Measurements from ENCODE around the gene PRSS2.
"Not testable (repeated sequence)": the region's sequence is repeated elsewhere in the genome, so short reads cannot be mapped to it uniquely, and the experiment has no call there.

Gene PRSS2

GRCh38 chr7:142760071-142760642 is 10.6 kb upstream of the PRSS2 start:
- no peak for DNase-seq

GRCh38 chr7:142761606-142762005 is 9.2 kb upstream of the PRSS2 start:
- not testable (repeated sequence) for DNase-seq

GRCh38 chr7:142762104-142762503 is 8.7 kb upstream of the PRSS2 start:
- DNase-seq, result no peak

- DNase-seq, result no peak
These were observed 3.3 kb upstream of the PRSS2 start for GRCh38 chr7:142767451-142767850.

GRCh38 chr7:142767861-142768260 is 2.9 kb upstream of the PRSS2 start:
- no peak for DNase-seq

- DNase-seq, result not testable (repeated sequence)
These were observed 1.9 kb upstream of the PRSS2 start for GRCh38 chr7:142768885-142769284.

- DNase-seq, result no peak
These were observed 568 bp downstream of the PRSS2 start for GRCh38 chr7:142771353-142771723.

- no peak for DNase-seq
These were observed 1.3 kb downstream of the PRSS2 start for GRCh38 chr7:142772051-142772450.

GRCh38 chr7:142772673-142773072 is 1.9 kb downstream of the PRSS2 start:
- no peak for DNase-seq

- DNase-seq, result no peak
These were observed 2.5 kb downstream of the PRSS2 start for GRCh38 chr7:142773230-142773629.

GRCh38 chr7:142773937-142774744 is 3.4 kb downstream of the PRSS2 start:
- DNase-seq, result no peak

- DNase-seq, result no peak
These were observed 4.1 kb downstream of the PRSS2 start for GRCh38 chr7:142774826-142775225.

GRCh38 chr7:142775351-142776115 is 4.8 kb downstream of the PRSS2 start:
- DNase-seq, result not testable (repeated sequence)

- DNase-seq, result no peak
These were observed 5.6 kb downstream of the PRSS2 start for GRCh38 chr7:142776206-142776844.

GRCh38 chr7:142776845-142777225 is 6.1 kb downstream of the PRSS2 start:
- not testable (repeated sequence) for DNase-seq

- DNase-seq, result no peak
These were observed 6.5 kb downstream of the PRSS2 start for GRCh38 chr7:142777318-142777717.

GRCh38 chr7:142782922-142783900 is 12.4 kb downstream of the PRSS2 start:
- DNase-seq, result peak; percentile 50

GRCh38 chr7:142784096-142784495 is 13.3 kb downstream of the PRSS2 start:
- no peak for DNase-seq

- no peak for DNase-seq
These were observed 13.9 kb downstream of the PRSS2 start for GRCh38 chr7:142784716-142785115.

- no peak for DNase-seq
These were observed 15.1 kb downstream of the PRSS2 start for GRCh38 chr7:142785841-142786250.

GRCh38 chr7:142787034-142787768 is 16.4 kb downstream of the PRSS2 start:
- no peak for DNase-seq

All from 8988T (cell line).